ENCODE results near the gene MSI2. TPM values are rescaled to one million over a fixed set of nuclear protein-coding genes. Genes with fewer than 3 reads are reported as not detected.
"Not testable (repeated sequence)": the region's sequence is repeated elsewhere in the genome, so short reads cannot be mapped to it uniquely, and the experiment has no call there.

The MSI2 gene
- total RNA-seq, 1 donor from 2014 or later: 178 TPM

DNA sequence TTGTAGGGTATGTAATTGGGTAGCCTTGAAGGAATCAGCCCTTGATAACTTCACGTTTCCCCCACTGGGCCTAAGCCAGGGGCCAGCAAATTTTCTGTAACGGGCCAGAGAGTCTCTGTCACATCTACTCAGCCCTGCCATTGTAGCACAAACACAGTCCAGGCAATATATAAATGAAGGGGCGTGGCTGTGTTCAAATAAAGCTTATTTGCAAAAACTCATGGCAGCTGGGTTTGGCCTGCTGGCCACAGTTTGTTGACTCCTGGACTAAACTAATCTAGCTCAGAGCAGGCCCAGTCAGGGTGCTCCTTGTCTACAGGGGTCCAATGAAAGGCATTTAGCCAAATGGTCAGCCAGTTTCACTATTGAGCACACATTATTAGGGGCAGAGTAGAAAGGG is 347.2 kb downstream of the MSI2 start:
- intact Hi-C loops (cut with micrococcal nuclease): loop anchor here (5.0 kb wide), 3 partner anchors 141 to 361 kb away; no protein-coding TSS in a partner anchor

GRCh38 chr17:57603978-57604377 is 347.7 kb downstream of the MSI2 start:
- intact Hi-C loops (cut with micrococcal nuclease): loop anchor here (2.0 to 5.0 kb wide), 5 partner anchors 142 to 362 kb away; partner anchors contain the start of gene MSI2

GRCh38 chr17:57604771-57605674 is 348.7 kb downstream of the MSI2 start:
- intact Hi-C loops (cut with micrococcal nuclease): loop anchor here (2.0 to 5.0 kb wide), 5 partner anchors 142 to 363 kb away; partner anchors contain the start of gene MSI2

GRCh38 chr17:57605675-57606105 is 349.4 kb downstream of the MSI2 start:
- intact Hi-C loops (cut with micrococcal nuclease): loop anchor here (2.0 kb wide), 2 partner anchors 141 to 349 kb away; partner anchors contain the start of gene MSI2

GRCh38 chr17:57606111-57606875 is 350.0 kb downstream of the MSI2 start:
- intact Hi-C loops (cut with micrococcal nuclease): no loop called here

DNA sequence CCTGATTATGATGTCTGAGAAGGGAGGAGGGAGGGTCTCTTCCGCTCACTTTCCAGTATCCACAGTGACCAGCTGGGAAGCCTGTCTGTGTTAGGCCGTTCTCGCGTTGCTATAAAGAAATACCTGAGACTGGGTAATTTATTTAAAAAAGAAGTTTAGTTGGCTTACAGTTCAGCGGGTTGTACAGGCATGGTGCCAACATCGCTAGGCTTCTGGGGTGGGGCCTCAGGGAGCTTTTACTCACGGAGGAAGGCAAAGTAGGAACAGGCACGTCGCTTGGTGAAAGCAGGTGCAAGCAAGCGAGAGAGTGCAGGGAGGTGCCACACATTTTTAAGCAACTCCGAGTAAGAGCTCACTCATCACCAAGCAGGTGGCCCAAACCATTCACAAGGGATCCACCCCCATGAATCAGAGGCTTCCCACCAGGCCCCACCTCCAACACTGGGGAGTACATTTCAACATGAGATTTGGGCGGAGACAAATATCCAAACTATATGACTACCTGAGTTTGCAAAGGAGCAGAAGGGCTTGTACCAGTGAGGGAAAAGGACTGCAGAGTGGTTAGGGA is 351.3 kb downstream of the MSI2 start:
- intact Hi-C loops (cut with micrococcal nuclease): no loop called here

- intact Hi-C loops (cut with micrococcal nuclease): no loop called here
These were observed 352.2 kb downstream of the MSI2 start for GRCh38 chr17:57608369-57609124.

DNA sequence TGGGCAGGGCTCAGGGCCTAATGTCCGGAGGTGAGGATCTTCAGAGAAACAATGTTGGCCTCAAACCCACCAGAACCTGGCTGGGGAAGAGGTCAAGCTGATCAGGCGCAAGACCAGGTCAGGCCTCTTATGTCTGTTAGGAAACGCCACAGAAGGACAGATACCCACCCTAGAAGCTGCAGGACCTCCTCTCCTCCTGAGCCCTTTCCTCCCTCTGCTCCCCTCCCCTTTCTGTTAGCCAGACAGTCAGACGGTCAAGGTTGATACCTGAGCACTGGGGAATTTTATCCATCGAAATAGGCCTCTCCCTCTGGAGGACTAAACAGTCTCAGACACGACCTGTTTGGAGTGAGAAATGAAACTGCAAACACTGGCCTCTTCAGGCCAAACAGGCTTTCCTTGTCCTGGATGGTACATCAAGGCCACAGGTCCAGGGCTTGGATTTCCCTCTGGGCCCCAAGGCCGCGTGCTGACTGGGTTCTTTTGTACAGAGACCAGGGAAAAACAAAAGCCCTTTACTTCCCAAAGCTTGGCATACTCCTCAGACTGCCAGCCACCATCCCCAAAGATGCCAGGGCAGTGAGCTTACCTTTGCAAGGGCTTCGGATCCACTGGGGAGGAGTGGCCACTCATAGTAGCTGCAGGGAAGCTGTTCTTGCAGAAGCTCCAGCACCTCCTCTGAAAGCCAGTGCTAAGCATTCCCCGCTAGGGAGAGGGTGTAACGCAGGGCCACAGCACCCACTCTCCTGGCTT is 353.0 kb downstream of the MSI2 start:
- intact Hi-C loops (cut with micrococcal nuclease): no loop called here

DNA sequence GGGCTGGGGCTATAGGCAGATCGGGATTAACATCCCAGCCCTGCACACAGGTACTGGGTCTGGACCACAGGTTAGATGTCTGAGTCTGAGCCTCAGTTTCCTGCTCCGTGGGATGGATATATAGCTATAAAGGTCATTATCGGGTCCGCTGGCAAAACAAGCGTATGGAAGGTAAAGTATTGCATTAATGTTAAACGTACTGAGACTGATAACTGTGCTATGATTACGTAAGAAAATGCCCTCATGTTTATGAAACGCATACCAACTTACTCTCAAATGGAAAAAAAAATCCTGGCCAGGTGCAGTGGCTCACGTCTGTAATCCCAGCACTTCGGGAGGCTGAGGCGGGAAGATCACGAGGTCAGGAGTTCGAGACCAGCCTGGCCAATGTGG is 353.6 kb downstream of the MSI2 start:
- intact Hi-C loops (cut with micrococcal nuclease): no loop called here

DNA sequence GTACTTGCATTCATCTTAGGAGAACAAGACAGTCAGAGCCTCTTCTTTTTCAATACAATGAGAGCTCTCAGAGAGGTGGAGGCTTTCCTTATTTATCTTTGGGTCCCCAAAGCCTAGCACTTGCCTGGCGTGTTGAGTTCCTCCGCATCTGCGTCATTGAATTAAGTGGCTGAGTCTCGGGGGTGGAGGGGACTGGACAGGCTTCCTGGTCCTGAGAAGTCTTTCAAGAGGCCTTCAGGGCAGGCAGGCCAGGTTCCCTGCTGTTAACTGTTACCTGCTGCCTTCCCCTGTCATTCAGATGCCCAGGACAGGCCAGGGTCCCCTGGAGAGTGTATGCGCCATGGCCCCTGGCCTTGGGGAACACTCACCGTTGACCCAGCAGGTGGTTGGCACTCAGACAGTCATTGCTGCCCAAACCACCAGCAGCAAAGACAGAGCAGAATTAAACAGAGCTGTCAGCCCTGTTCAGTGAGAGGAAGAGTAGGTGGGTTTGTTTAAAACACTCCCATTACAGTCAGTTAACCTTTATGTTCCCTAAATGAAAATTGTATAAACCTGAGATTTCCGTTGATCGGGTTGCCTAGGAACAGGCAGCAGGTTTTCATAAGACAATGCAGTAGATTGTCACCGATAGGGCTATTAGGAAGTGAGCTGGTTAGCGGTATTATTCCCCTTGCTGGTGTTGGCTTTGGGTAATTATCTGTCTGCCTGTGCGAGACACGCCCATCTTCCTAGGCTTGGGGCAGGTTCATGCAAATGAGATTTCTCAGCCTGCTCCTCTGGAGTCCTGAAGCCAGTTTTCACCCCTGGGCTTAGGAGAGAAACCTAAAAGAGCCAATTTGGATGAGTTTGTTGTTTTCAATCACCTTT is 356.1 kb downstream of the MSI2 start:
- intact Hi-C loops (cut with micrococcal nuclease): no loop called here

GRCh38 chr17:57614742-57615141 is 358.4 kb downstream of the MSI2 start:
- intact Hi-C loops (cut with micrococcal nuclease): no loop called here

- intact Hi-C loops (cut with micrococcal nuclease): no loop called here
These were observed 359.8 kb downstream of the MSI2 start for GRCh38 chr17:57615836-57616757.

- intact Hi-C loops (cut with micrococcal nuclease): no loop called here
These were observed 360.9 kb downstream of the MSI2 start for GRCh38 chr17:57617218-57617617.

DNA sequence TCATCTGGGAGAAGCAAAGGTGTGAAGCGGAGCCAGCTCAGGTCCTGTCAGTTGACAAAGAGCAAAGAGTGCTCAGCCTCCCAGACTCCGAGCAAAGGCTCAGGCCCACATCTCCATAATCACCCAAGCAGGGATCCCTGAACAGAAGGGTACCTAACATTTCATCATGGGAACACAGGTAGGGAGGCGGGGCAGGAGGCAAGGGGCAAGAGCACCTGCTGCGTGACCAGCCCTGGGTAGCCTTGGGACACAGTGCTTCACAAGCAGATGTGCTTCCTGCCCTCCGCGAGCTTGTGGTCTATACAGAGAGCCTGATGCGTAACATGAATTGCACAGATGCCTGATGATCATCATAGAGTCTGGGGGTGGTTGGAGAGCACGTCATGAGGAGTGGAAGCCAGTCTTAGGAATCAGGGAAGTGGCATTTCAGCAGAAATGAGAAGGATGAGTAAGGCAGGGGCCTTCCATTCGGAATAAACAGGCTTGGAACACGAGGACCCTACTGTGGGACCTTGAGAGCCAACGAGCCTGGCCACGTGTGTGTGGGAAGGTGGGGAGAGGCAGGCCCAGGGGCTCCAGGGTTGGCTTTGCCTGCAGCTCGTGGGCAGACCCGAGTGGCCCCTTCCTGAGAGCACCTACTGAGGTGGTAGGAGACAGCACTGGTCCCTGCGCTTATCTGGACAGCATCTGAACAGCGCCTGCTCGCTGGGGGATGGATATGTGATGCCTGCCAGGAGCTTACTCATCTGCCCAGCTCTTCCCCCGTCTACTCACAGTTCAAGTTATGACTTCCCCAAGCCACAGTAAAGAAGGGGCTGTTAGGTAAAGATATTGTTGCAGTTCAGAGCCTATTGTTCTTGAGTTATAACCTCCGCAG is 363.0 kb downstream of the MSI2 start:
- intact Hi-C loops (cut with micrococcal nuclease): no loop called here

GRCh38 chr17:57620576-57620975 is 364.3 kb downstream of the MSI2 start:
- intact Hi-C loops (cut with micrococcal nuclease): no loop called here

DNA sequence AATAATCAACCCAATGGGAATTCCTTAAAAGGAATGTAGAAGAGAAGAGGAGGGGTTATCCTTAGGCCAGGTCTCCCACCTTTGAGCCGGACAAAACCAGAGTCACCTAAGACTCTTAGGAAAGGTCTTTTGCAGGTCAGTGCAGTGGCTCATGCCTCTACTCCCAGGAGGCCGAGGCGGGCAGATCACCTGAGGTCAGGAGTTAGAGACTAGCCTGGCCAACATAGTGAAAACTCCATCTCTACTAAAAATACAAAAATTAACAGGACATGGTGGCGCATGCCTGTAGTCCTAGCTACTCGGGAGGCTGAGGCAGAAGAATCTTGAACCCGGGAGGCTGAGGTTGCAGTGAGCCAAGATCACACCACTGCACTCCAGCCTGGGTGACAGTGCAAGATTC is 365.5 kb downstream of the MSI2 start:
- intact Hi-C loops (cut with micrococcal nuclease): not testable (repeated sequence)

GRCh38 chr17:57622306-57622682 is 366.0 kb downstream of the MSI2 start:
- intact Hi-C loops (cut with micrococcal nuclease): no loop called here

Data from T-helper 1 cell treated with Interleukin-12 subunit alpha and Interleukin-12 subunit beta and Interleukin-4 antibody, amounts not matched to agents 30 ng/mL and 1 ng/mL, for 36 hours (primary cell).